ENCODE measurements around the gene MARCHF6. TPM values are rescaled to one million over a fixed set of nuclear protein-coding genes. Genes with fewer than 3 reads are reported as not detected.
"Not testable (repeated sequence)": the region's sequence is repeated elsewhere in the genome, so short reads cannot be mapped to it uniquely, and the experiment has no call there.

The MARCHF6 gene
- total and polyA plus RNA-seq, 2 of the 8 experiments (the other 6 are each of a cell fraction or from before 2014, with no cell fraction given): 93.1 to 118 TPM

DNA sequence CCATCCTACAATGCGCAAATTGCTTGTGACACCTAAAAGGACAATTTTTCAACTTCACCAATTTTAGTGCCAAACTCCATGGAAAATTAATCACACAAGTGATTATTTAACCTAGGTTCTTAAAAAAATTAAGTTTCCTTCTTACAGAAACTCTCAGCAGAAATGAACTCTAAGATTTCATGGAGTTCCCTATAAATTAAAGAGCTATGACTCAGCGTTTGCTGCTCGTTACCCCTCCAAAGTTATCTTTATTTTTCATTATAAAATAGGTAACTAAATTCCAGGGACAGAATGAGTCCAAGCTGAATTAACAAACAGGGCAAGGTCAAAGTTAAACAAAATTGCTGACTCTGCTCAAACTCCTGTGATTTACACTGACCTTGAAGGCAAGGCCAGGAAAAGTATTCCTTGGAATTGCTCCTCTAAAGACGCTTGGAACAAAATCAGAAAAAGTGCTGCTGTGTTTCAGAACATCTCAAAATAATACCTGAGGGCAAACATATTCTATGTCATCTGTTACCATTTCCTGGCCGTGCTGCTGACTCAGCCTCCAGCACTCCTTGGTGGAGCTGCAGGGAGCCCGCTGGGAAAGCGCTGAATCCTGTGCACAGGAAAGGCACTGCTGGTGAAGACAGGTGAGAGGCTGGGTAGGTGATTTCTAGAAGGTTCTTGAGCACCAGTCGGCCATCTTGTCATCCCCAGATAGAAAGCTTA lies 43.3 kb upstream of the MARCHF6 start (continued):
- TF ChIP-seq, protein P1, sequence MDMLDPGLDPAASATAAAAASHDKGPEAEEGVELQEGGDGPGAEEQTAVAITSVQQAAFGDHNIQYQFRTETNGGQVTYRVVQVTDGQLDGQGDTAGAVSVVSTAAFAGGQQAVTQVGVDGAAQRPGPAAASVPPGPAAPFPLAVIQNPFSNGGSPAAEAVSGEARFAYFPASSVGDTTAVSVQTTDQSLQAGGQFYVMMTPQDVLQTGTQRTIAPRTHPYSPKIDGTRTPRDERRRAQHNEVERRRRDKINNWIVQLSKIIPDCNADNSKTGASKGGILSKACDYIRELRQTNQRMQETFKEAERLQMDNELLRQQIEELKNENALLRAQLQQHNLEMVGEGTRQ (IDR thresholded peaks at IDR 0.05; ENCODE audit: low read length): no peak
- TF ChIP-seq POLR2AphosphoS5 (IDR thresholded peaks at IDR 0.05; ENCODE audit: low read depth, low read length): no peak
- TF ChIP-seq SIRT6 (IDR thresholded peaks at IDR 0.05; ENCODE audit: low read length): no peak
- TF ChIP-seq, protein P2, sequence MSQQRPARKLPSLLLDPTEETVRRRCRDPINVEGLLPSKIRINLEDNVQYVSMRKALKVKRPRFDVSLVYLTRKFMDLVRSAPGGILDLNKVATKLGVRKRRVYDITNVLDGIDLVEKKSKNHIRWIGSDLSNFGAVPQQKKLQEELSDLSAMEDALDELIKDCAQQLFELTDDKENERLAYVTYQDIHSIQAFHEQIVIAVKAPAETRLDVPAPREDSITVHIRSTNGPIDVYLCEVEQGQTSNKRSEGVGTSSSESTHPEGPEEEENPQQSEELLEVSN (IDR thresholded peaks at IDR 0.05): no peak
- TF ChIP-seq BACH1 (IDR thresholded peaks at IDR 0.05; ENCODE audit: low read length): peak; percentile 40
- no peak for TF ChIP-seq TCF12 (IDR thresholded peaks at IDR 0.05; ENCODE audit: low read depth, low read length)
- no peak for TF ChIP-seq SAP30 (IDR thresholded peaks at IDR 0.05; ENCODE audit: insufficient read depth, insufficient replicate concordance, low read length)
- peak; percentile 82 for TF ChIP-seq MAFK (IDR thresholded peaks at IDR 0.05; ENCODE audit: low read depth, low read length)
- peak; percentile 68 for TF ChIP-seq YY1 (IDR thresholded peaks at IDR 0.05; ENCODE audit: low read depth, low read length)

DNA sequence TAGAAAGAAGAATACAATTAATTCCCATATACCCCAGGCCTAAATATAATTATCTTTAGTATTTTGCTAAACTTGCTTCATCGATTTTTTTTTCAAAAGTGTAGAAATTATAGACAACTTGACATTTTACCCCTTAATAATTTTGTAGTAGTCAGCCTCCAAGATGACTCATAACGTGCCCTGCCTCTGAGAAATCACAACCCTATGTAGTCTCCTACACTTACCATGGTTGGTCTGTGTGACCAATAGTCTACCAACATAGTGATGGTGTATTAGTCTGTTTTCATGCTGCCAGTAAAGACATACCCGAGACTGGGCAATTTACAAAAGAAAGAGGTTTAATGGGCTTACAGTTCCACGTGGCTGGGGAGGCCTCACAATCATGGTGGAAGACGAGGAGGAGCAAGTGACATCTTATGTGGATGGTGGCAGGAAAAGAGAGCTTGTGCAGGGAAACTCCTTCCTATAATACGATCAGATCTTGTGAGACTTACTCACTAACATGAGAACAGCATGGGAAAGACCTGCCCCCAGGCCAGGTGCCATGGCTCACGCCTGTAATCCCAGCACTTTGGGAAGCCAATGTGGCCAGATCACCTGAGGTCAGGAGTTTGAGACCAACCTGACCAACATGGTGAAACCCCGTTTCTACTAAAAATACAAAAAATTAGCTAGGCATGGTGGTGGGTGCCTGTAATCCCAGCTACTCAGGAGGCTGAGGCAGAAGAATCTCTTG lies 42.5 kb upstream of the MARCHF6 start:
- H3K79me1 ChIP-seq (ENCODE audit: low read depth, low read length); H3K14ac ChIP-seq (ENCODE audit: insufficient read length); H3K4ac ChIP-seq (replicated peaks; ENCODE audit: insufficient read length, low read depth, low read length); H3K36me3 ChIP-seq (ENCODE audit: control insufficient read depth in 2 of 4, insufficient read depth in 4 of 4, low read length in 3 of 4); H3K9me3 ChIP-seq (ENCODE audit: insufficient read depth in 2 of 2, low read depth in 1 of 2, low read length in 1 of 2); H3K4me1 ChIP-seq (replicated peaks in 1 of 4; ENCODE audit: control insufficient read depth in 3 of 4, insufficient read depth in 4 of 4, low read length in 3 of 4); H2BK15ac ChIP-seq (ENCODE audit: low read length); H2BK12ac ChIP-seq (ENCODE audit: low read depth, low read length); DNase-seq (ENCODE audit: low read depth in 1 of 2, low spot score in 2 of 2); H3K18ac ChIP-seq (ENCODE audit: extremely low read depth, low read length); H2BK5ac ChIP-seq (ENCODE audit: low read depth, low read length); H3K56ac ChIP-seq (replicated peaks; ENCODE audit: insufficient read length, low read depth, low read length); H3K9ac ChIP-seq (replicated peaks in 1 of 4; ENCODE audit: extremely low read depth in 1 of 4, low read depth in 3 of 4, low read length in 3 of 4); H4K8ac ChIP-seq (ENCODE audit: extremely low read depth, insufficient read depth, low read length); H2BK20ac ChIP-seq (ENCODE audit: low read length); H4K91ac ChIP-seq (replicated peaks; ENCODE audit: insufficient read length, low read length); H3K27me3 ChIP-seq (replicated peaks in 1 of 4; ENCODE audit: control insufficient read depth in 3 of 4, extremely low read depth in 1 of 4, insufficient read depth in 3 of 4, low read length in 3 of 4); H3K4me3 ChIP-seq (ENCODE audit: extremely low read depth in 1 of 4, insufficient read depth in 2 of 4, low read depth in 3 of 4, low read length in 4 of 4); H3K23ac ChIP-seq (ENCODE audit: insufficient read length); H2BK120ac ChIP-seq (replicated peaks; ENCODE audit: low read depth, low read length); H2AFZ ChIP-seq (ENCODE audit: low read length); H4K20me1 ChIP-seq (replicated peaks in 1 of 2; ENCODE audit: control insufficient read depth in 1 of 2, insufficient read depth in 2 of 2, low read length in 2 of 2); H3K4me2 ChIP-seq (ENCODE audit: insufficient read depth in 1 of 2, low read depth in 2 of 2, low read length in 2 of 2); H4K5ac ChIP-seq (ENCODE audit: insufficient read length, low read depth, low read length); H3K23me2 ChIP-seq (ENCODE audit: low read depth, low read length); H2AK5ac ChIP-seq (ENCODE audit: low read depth, low read length); FAIRE-seq; H3K27ac ChIP-seq (ENCODE audit: low read depth, low read length); H3K79me2 ChIP-seq (ENCODE audit: control insufficient read depth in 1 of 2, insufficient read depth in 2 of 2, low read length in 2 of 2): not testable (repeated sequence)
- WGBS, 2 experiments (ENCODE audit: extremely low coverage in 1 of 2, insufficient coverage in 1 of 2, insufficient read length in 1 of 2, insufficient replicate concordance in 2 of 2, low coverage in 1 of 2, low lambda C conversion rate in 2 of 2, missing lambda C conversion rate in 1 of 2): 77% methylated on average over 8 of the region's 8 CpGs; no CpG with 5 or more reads in 1 of the 2 experiments
- CTCF ChIA-PET (ENCODE audit: partially characterized antibody): interaction anchor here (0.7 to 0.9 kb wide), 2 partner anchors 20 to 48 kb away, joined by 3 read pairs; no protein-coding TSS in a partner anchor
- POLR2A ChIA-PET (ENCODE audit: partially characterized antibody): interaction anchor here (1.3 to 1.4 kb wide), 2 partner anchors 8 to 25 kb away, joined by 4 read pairs; no protein-coding TSS in a partner anchor

All from H1 (cell line).